SJCRH30 (cell line): ENCODE measurements around the gene EIF4A2. TPM values are rescaled to one million over a fixed set of nuclear protein-coding genes. Genes with fewer than 3 reads are reported as not detected.

Source experiments
- DNase-seq, 2 experiments: peaks; one replicate each; pipeline ENCODE4 v3.0.0-alpha.2; 2015 to 2020
- H3K27ac ChIP-seq: fragments of 250-450 bp; sonication (Bioruptor Pico); 2 replicates; pipeline ENCODE4 v1.5.1; 2020; ENCODE audit warnings: mild to moderate bottlenecking, moderate library complexity
- H3K27me3 ChIP-seq: fragments of 250-450 bp; sonication (Bioruptor Pico); 2 replicates; pipeline ENCODE4 v1.5.1; 2020; ENCODE audit warnings: mild to moderate bottlenecking, moderate library complexity
- H3K36me3 ChIP-seq: fragments of 250-450 bp; sonication (Bioruptor Pico); 2 replicates; pipeline ENCODE4 v1.5.1; 2020; ENCODE audit warnings: mild to moderate bottlenecking, moderate library complexity
- H3K4me1 ChIP-seq: fragments of 250-450 bp; sonication (Bioruptor Pico); 2 replicates; pipeline ENCODE4 v1.5.1; 2020; ENCODE audit warnings: mild to moderate bottlenecking, moderate library complexity
- H3K4me3 ChIP-seq: fragments of 250-450 bp; sonication (Bioruptor Pico); 2 replicates; pipeline ENCODE4 v1.5.1; 2020; ENCODE audit warnings: mild to moderate bottlenecking, moderate library complexity
- H3K9me3 ChIP-seq: fragments of 250-450 bp; sonication (Bioruptor Pico); replicated peaks from 2 replicates; pipeline ENCODE4 v1.5.1; 2020; ENCODE audit warnings: mild to moderate bottlenecking, moderate library complexity
- total RNA-seq: library from RNA; depleted of rRNA; stranded (reverse); fragments of >200 nt; shearing (Covaris generic); gene quantifications from 2 replicates; pipeline ENCODE4 v1.2.3, GENCODE V29; 2014; rRNA removed

EIF4A2 gene
- total RNA-seq, 1 experiment from 2014 or later, result 315 TPM

DNA sequence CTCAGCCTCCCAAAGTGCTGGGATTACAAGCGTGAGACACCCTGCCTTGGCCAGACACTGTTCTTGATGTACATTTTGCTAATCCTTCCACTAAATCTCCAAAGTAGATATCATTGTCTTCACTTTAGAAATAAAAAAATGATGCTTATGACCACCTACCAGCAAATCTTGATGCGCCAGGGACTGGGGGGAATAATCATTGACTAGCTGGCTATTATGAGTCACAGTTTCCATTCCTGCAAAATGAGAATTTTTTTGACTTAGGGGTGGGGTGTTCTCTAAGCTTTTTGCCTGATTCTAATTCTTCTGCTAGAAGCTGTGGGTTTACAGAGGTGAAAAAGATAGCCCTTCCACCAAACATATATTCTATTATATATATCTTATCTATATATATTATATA is 40.0 kb downstream of the EIF4A2 start:
- Histone ChIP-seq H3K36me3 (no peaks in the 10 kb centered on the region), H3K27me3 (peaks cover 22% of the 10 kb centered on the region), H3K27ac (no peak overlapping the region), H3K4me3 (no peak overlapping the region), H3K4me1 (no peaks in the 10 kb centered on the region), H3K9me3 (no peaks in the 10 kb centered on the region)
- no peak for DNase-seq

DNA sequence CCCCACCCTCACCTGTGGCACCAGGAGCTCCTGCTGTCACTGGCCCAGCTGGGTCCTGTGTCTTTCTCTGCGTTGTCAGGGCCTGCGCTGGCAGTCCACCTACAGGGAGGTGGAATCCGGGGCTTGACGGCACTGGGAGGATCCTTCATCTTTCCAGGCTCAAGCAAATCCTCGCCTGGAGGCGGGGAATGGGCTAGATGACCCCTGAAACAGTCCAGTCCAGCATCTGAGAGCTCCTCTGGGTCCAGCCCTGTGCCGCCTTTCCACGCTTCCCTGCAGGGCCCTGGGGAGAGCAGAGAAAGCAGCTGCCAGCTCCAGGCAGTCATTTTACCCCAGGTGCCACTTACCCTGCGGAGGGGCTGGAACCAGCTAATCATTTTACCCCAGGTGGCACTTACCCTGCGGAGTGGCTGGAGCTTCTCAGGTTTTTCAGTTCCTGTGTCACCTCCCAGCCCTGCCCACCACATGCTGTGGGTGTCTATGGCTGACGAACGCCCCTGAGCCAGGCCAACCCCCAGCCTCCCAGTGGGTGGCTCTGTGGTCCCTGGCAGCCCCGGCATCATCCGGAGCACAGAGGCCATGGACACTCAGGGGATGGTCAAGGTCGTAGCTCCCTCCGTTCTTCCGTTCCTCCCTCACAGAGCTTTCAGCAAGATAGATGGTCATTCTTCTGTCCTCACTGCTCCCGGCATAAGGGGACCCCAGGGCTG is 41.2 kb downstream of the EIF4A2 start:
- Histone ChIP-seq H3K27me3 (peaks cover 22% of the 10 kb centered on the region), H3K9me3 (no peaks in the 10 kb centered on the region), H3K36me3 (no peaks in the 10 kb centered on the region), H3K4me1 (no peaks in the 10 kb centered on the region), H3K27ac (no peak overlapping the region), H3K4me3 (no peak overlapping the region)
- no peak for DNase-seq

DNA sequence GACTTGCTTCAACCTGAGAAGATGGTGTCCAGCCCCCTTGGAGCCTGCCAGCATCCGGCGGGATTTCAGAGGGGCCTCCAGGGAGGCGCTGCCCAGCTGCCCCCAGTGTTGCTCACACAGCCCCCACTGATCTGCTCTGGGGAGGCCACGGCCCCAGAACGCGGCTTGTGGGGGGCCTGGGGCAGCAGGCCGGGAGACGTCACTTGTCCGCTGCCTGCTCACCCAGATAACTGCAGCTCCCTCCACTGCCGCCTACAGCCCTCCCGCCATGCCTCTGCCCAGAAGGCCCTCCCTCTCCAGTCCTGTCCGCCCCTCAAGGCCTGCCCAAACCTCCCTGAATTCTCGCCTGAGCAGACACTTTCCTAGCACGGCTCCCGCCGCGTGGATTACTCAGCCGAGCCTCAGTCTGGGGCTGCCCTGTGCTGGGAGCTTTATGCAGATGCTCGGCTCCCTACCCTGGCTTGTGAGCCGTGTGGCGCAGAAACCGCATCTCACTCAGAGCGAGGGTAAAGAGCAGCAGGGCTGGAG is 42.0 kb downstream of the EIF4A2 start:
- no peaks in the 10 kb centered on the region for H3K9me3 ChIP-seq
- H3K4me3 ChIP-seq, result no peak overlapping the region; the same call in 1 of the 2 replicates
- peak; percentile 18 to 38 for DNase-seq
- no peak overlapping the region for H3K27ac ChIP-seq
- H3K36me3 ChIP-seq, result no peaks in the 10 kb centered on the region
- H3K27me3 ChIP-seq, result peaks cover 22% of the 10 kb centered on the region
- no peaks in the 10 kb centered on the region for H3K4me1 ChIP-seq

DNA sequence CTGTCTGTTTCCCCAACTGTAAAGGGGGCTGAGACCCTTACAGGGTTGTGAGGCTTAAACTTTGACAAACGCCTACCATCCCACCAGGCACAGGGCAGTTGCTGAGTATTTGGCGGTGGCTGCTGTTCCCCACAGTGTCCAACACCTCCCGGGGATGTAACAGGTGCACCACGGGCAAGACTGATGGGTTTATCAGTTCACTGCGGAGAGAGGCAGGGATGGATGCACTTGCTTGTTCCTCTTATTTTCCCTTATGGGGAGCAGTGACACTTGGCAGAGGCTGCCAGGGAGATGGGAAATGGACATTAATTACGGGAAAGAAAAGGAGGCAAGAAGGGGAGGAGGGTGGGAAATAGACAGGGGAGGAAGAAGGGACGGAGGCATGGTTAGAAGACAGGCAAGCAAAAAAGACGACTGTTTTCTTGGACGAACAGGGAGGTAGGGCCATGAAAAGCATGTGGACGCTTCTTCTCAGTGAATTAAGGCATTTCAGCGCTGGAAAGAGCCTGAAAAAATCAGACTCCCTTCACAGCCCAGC is 42.6 kb downstream of the EIF4A2 start:
- Histone ChIP-seq H3K27me3 (peaks cover 22% of the 10 kb centered on the region), H3K4me1 (no peaks in the 10 kb centered on the region), H3K27ac (no peak overlapping the region), H3K36me3 (no peaks in the 10 kb centered on the region), H3K9me3 (no peaks in the 10 kb centered on the region), H3K4me3 (no peak overlapping the region; the same call in 1 of the 2 replicates)
- DNase-seq, result peak in 1 of 2 experiments; percentile 34

DNA sequence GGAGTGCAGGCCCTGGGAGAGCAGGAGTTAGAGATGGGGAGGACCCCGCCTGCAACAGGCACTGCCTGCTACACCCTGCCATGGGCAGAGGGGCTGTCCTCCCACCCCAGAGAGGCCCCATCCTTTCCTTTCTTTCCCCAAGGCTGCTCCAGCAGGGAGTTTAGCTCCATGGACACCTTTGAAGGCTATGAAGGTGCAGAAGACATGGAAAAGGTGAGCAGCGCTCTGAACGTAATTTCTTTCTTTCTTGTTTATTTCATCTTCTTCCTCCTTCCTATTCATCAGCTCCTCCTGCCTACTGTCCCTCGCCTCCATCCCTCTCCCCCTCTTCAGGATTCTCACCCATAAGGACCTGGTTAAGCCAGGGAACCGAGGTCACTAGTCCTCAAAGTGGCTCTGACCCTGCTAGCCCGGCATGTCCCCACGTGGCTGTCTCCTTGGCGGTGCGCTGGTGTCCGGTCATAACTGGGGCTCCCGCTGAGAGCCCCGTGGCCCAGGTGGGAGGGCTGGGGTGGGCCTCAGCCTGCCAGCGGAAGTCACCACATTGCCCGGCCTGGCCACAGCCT is 43.1 kb downstream of the EIF4A2 start:
- peak overlapping the region; percentile 68; the same call in 1 of the 2 replicates for H3K4me3 ChIP-seq
- H3K27ac ChIP-seq, result no peak overlapping the region
- DNase-seq, result no peak
- no peaks in the 10 kb centered on the region for H3K9me3 ChIP-seq
- peaks cover 22% of the 10 kb centered on the region for H3K27me3 ChIP-seq
- H3K4me1 ChIP-seq, result no peaks in the 10 kb centered on the region
- H3K36me3 ChIP-seq, result no peaks in the 10 kb centered on the region

DNA sequence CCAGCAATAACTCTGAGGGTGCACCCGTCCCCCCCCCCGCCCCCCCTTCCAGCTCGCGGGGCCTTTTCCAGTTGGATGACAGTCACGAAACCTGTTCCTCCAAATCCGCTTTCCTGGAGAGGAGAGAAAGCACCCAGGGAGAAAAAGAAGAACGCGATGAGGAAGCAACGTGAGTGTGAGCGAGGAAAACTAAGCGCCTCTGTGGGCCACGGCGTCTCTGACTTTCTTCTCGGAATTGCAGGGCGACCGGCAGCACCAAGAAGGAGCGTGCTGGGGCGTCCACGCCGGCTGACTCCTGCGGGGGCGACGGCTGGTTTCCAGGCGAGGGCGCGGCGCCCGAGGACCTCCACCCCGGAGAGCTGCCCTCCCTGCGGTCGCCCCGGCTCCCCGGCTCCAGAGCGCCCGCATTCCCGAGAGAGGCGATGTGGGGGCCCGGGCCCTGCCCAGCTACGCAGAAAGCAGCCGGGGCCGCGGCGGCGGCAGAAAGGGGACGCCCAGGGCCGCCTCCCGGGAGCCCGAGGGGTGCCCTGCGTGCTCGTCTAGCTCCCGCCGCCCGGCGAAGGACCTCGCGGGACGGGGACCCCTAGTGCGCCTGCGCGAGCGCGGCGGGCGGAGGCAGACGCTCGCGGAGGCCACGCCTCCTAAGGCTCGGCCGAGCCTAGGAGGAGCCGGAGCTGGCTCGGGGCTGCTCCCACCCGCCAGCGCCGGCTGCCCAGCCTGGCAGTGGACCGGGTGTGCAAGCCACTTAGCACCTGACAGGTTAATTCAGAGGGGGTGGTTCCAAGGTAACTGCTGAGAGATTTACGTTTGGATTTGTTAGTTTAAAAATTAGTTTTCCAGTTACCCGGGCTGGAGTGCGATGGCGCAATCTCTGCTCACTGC is 43.8 kb downstream of the EIF4A2 start:
- H3K27me3 ChIP-seq, result peaks cover 22% of the 10 kb centered on the region
- H3K27ac ChIP-seq, result no peak overlapping the region
- peak; percentile 70 to 86 for DNase-seq
- no peaks in the 10 kb centered on the region for H3K9me3 ChIP-seq
- H3K4me1 ChIP-seq, result no peaks in the 10 kb centered on the region
- H3K36me3 ChIP-seq, result no peaks in the 10 kb centered on the region
- peak overlapping the region; percentile 68 for H3K4me3 ChIP-seq

DNA sequence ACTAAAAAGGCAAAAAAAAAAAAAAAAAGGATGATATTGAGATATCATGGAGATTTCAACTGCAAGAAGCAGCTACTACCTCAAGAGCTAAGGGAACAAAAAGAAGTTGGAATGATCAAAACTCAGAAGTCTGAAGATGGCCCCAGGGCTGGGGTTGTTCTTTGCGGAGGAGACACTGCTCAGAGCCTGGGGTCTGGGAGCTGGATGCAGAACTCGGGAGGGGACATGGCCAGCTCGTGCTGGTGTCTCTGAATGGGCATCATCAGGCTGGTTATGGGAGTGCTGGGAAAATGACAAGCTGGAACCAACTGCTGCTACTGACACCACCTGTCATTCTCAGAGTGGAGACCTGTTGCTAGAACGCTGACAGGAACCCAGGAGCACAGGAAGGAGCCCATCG is 45.0 kb downstream of the EIF4A2 start:
- H3K9me3 ChIP-seq, result no peaks in the 10 kb centered on the region
- no peaks in the 10 kb centered on the region for H3K36me3 ChIP-seq
- H3K4me3 ChIP-seq, result no peak overlapping the region
- DNase-seq, result no peak
- H3K27me3 ChIP-seq, result peaks cover 22% of the 10 kb centered on the region
- no peak overlapping the region for H3K27ac ChIP-seq
- no peaks in the 10 kb centered on the region for H3K4me1 ChIP-seq

DNA sequence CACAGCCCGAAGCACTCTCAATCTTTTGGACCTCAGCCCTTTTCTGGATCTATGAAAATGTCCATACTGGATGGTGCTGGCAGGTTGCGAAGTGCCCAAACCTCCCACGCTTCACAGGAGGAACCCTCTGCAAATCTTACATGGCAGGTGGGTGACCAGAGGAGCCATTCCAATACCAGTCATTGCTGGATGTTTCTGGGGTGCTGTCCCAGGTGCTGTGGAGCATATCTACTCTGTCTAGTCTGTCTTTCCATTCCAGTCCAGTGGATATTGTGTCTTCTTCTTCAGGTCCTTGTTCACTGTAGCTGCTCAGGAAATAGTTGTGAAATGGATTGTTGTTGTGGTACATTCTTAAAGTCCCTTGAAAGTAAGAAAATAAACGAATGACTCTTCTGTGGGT is 48.4 kb downstream of the EIF4A2 start:
- Histone ChIP-seq H3K4me3 (no peak overlapping the region), H3K4me1 (no peaks in the 10 kb centered on the region), H3K27ac (no peak overlapping the region), H3K36me3 (no peaks in the 10 kb centered on the region), H3K9me3 (no peaks in the 10 kb centered on the region), H3K27me3 (peaks cover 4% of the 10 kb centered on the region; the same call in 1 of the 2 replicates)
- no peak for DNase-seq

DNA sequence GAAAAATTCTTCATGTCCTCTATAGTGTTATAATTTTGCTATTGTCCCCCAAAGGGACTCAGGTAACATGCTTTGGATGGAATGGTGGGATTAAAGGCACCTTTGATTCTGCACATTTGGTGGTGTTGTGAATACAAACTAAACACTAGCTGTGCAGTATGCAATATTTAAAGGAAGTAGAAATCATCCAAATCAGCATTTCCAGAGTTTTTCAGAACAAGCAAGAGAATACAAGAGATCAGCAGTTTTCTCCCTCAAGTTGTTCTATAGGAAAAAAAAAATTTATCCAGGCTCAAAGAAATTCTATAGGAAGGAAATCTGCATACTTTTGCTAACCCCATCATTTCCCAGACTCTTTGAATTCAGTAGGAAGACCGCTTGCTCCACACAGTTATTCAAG is 48.9 kb downstream of the EIF4A2 start:
- Histone ChIP-seq H3K27me3 (peaks cover 4% of the 10 kb centered on the region; the same call in 1 of the 2 replicates), H3K9me3 (no peaks in the 10 kb centered on the region), H3K4me1 (no peaks in the 10 kb centered on the region), H3K27ac (no peak overlapping the region), H3K4me3 (no peak overlapping the region), H3K36me3 (no peaks in the 10 kb centered on the region)
- no peak for DNase-seq

Other genes with a start within 250 kb of the EIF4A2 start
- 0.56 and 0.87 TPM in 2 replicates for gene CRYGS, start 239.2 kb upstream of the EIF4A2 start, total RNA-seq
- 19.1 and 19.3 TPM in 2 replicates for gene TBCCD1, start 216.2 kb upstream of the EIF4A2 start, total RNA-seq
- gene DNAJB11, start 212.9 kb upstream of the EIF4A2 start, total RNA-seq, result 79.4 and 80.1 TPM in 2 replicates
- not detected in 2 replicates for gene AHSG, start 170.5 kb upstream of the EIF4A2 start, total RNA-seq
- not detected in 2 replicates for gene FETUB, start 143.2 kb upstream of the EIF4A2 start, total RNA-seq
- not detected in 2 replicates for gene HRG, start 117.6 kb upstream of the EIF4A2 start, total RNA-seq
- not detected in 2 replicates for gene KNG1, start 66.2 kb upstream of the EIF4A2 start, total RNA-seq
- 85.5 and 96.6 TPM in 2 replicates for gene RFC4, start 22.9 kb downstream of the EIF4A2 start, total RNA-seq
- gene ADIPOQ, start 59.1 kb downstream of the EIF4A2 start, total RNA-seq, result not detected in 2 replicates
- gene ST6GAL1, start 146.9 kb downstream of the EIF4A2 start, total RNA-seq, result 2.3 TPM in 2 replicates